ENCODE data around the gene PPEF2. TPM values are rescaled to one million over a fixed set of nuclear protein-coding genes. Genes with fewer than 3 reads are reported as not detected.
"Not testable (repeated sequence)": the region's sequence is repeated elsewhere in the genome, so short reads cannot be mapped to it uniquely, and the experiment has no call there.

The PPEF2 gene
- polyA plus RNA-seq, 1 experiment = not detected

DNA sequence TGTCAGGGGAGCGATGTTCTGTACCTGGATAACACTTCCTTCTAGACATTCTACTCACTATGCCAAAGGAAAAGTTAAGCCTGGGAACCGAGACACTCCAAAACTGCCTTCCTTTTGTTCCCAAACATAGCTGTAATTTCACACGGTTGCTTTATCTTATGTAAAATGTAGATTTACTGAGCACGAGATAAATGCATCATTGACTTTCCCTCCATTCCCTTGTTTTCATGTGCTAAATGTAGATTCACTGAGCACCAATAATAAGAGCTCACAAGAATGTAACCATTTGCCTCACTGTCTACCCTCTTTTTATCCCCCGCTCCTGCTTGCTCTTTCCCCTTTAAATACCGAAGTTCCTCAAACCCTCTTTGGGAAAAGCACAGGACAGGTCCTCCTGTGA is 10.7 kb upstream of the PPEF2 start:
- ChIA-PET POLR2A (no interaction called here), CTCF (interaction anchor here (0.7 to 2.0 kb wide), 4 partner anchors 10 to 154 kb away, joined by 3 to 9 read pairs (median 4); no protein-coding TSS in a partner anchor)
- Histone ChIP-seq H3K36me3 (ENCODE audit: control insufficient read depth, insufficient read depth, low read length) (no peaks in the 10 kb centered on the region), H3K27me3 (ENCODE audit: control insufficient read depth, insufficient read depth, low read length) (no peaks in the 10 kb centered on the region), H3K4me3 (ENCODE audit: low read depth, low read length) (no peak overlapping the region)
- TF ChIP-seq, protein P1, sequence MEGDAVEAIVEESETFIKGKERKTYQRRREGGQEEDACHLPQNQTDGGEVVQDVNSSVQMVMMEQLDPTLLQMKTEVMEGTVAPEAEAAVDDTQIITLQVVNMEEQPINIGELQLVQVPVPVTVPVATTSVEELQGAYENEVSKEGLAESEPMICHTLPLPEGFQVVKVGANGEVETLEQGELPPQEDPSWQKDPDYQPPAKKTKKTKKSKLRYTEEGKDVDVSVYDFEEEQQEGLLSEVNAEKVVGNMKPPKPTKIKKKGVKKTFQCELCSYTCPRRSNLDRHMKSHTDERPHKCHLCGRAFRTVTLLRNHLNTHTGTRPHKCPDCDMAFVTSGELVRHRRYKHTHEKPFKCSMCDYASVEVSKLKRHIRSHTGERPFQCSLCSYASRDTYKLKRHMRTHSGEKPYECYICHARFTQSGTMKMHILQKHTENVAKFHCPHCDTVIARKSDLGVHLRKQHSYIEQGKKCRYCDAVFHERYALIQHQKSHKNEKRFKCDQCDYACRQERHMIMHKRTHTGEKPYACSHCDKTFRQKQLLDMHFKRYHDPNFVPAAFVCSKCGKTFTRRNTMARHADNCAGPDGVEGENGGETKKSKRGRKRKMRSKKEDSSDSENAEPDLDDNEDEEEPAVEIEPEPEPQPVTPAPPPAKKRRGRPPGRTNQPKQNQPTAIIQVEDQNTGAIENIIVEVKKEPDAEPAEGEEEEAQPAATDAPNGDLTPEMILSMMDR (IDR thresholded peaks at IDR 0.05; ENCODE audit: insufficient read depth, low read depth, low read length) = no peak
- DNase-seq (ENCODE audit: low read depth) = no peak

DNA sequence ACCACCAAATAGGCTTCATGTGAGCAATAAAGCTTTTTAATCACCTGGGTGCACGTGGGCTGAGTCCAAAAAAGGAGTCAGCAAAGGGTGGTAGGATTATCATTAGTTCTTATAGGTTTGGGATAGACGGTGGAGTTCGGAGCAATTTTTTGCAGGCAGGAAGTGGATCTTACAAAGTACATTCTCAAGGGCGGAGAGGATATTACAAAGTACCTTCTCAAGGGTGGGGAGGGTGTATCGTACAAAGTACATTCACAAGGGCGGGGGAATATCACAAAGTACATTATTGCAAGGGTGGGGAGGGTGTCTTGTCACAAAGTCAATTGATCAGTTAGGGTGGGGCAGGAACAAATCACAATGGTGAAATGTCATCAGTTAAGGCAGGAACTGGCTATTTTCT is 8.6 kb upstream of the PPEF2 start:
- DNase-seq (ENCODE audit: low read depth); H3K36me3 ChIP-seq (ENCODE audit: control insufficient read depth, insufficient read depth, low read length); POLR2A ChIA-PET; H3K27me3 ChIP-seq (ENCODE audit: control insufficient read depth, insufficient read depth, low read length); H3K4me3 ChIP-seq (ENCODE audit: low read depth, low read length): not testable (repeated sequence)
- CTCF ChIA-PET = interaction anchor here (0.7 to 1.3 kb wide), 2 partner anchors 10 to 15 kb away, joined by 3 to 5 read pairs; no protein-coding TSS in a partner anchor

DNA sequence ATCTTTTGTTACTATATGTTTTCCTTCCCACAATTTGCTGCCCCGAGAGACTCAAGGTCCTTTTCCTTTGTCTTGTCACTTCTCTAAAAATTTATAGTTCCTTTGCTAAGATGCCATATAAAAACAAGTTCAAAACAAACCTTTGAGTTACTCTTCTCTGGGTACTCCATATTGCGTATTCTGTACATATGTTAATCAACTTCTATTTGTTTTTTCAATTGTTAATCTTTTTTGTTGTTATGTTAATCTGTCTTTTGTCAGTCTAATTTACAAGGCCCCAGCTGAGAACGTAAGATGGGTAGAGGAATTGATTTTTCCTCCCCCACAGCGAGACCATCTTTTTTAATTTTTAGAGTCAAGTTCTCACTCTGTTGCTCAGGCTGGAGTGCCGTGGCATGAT is 7.2 kb upstream of the PPEF2 start:
- no peak for DNase-seq (ENCODE audit: low read depth)
- H3K27me3 ChIP-seq (ENCODE audit: control insufficient read depth, insufficient read depth, low read length) = peaks cover 2% of the 10 kb centered on the region
- TF ChIP-seq, protein P1 (IDR thresholded peaks at IDR 0.05; ENCODE audit: insufficient read depth, low read depth, low read length) = no peak
- H3K36me3 ChIP-seq (ENCODE audit: control insufficient read depth, insufficient read depth, low read length) = no peaks in the 10 kb centered on the region
- no peak overlapping the region for H3K4me3 ChIP-seq (ENCODE audit: low read depth, low read length)
- ChIA-PET POLR2A (no interaction called here), CTCF (interaction anchor here (0.6 to 7.1 kb wide), 3 partner anchors 14 to 200 kb away, joined by 3 to 48 read pairs (median 5); no protein-coding TSS in a partner anchor)

DNA sequence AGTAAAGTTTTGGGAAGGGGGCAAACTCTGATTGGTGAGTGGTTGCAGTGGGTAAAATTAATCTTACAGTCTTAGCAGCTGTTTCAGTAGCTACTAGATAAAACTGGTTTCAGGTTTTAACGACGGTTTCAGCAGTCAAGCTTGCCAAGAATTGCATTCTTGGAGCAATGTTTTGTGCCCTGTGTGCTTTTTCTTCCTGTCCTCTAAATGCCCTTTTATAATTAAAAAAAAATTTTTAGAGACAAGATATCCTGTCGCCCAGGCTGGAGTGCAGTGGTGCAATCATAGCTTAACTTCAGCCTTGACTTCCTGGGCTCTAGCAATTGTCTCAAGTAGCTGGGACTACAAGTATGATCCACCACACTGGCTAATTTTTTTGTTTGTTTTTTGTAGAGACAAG is 6.3 kb upstream of the PPEF2 start:
- Histone ChIP-seq H3K27me3 (ENCODE audit: control insufficient read depth, insufficient read depth, low read length) (peaks cover 2% of the 10 kb centered on the region), H3K36me3 (ENCODE audit: control insufficient read depth, insufficient read depth, low read length) (no peaks in the 10 kb centered on the region), H3K4me3 (ENCODE audit: low read depth, low read length) (no peak overlapping the region)
- no peak for DNase-seq (ENCODE audit: low read depth)
- TF ChIP-seq, protein P1 (IDR thresholded peaks at IDR 0.05; ENCODE audit: insufficient read depth, low read depth, low read length) = no peak
- POLR2A ChIA-PET = no interaction called here
- CTCF ChIA-PET = interaction anchor here (0.6 to 7.1 kb wide), 3 partner anchors 14 to 976 kb away, joined by 3 to 48 read pairs (median 5); no protein-coding TSS in a partner anchor

DNA sequence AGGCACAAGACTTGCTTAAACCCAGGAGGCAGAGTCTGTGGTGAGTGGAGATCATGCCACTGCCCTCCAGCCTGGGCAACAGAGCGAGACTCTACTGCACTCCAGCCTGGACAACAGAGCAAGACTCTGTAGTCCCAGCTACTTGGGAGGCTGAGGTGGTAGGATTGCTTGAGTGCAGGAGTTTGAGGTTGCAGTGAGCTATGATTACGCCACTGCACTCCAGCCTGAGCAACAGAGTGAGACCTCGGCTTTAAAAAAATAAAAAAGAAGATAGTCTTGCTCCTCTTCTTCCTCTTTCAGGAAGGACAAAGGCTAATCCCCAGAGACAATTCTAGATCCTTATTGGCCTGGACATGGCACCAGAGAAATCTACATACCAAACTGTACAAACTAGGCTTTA is 5.7 kb upstream of the PPEF2 start:
- H3K4me3 ChIP-seq (ENCODE audit: low read depth, low read length) = no peak overlapping the region
- DNase-seq (ENCODE audit: low read depth) = no peak
- CTCF ChIA-PET = interaction anchor here (0.6 to 7.1 kb wide), 3 partner anchors 13 to 42 kb away, joined by 3 to 48 read pairs (median 5); no protein-coding TSS in a partner anchor
- TF ChIP-seq, protein P1 (IDR thresholded peaks at IDR 0.05; ENCODE audit: insufficient read depth, low read depth, low read length) = no peak
- H3K27me3 ChIP-seq (ENCODE audit: control insufficient read depth, insufficient read depth, low read length) = peaks cover 2% of the 10 kb centered on the region
- POLR2A ChIA-PET = no interaction called here
- no peaks in the 10 kb centered on the region for H3K36me3 ChIP-seq (ENCODE audit: control insufficient read depth, insufficient read depth, low read length)

DNA sequence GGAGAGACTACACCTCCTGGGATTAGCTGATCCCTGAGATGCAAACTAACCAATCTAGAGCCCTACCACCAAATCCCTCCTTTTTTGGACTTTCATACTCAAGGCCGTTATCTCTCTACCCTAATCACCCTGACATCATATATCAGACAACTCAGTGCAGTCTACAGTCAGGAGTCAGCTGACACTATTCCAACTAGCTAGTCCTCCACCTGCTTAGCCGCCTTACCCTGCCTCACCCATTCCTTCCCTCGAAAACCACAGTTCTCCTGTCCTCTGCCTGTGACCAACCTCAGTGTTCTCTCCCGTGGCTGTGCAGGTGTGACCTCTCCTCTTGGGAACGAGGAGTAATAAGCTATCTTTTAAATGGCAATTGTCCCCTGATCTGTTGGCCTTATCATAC is 1.8 kb upstream of the PPEF2 start:
- ChIA-PET CTCF (interaction anchor here (1.3 to 7.1 kb wide), 3 partner anchors 9 to 12 kb away, joined by 5 to 48 read pairs (median 7); no protein-coding TSS in a partner anchor), POLR2A (no interaction called here)
- TF ChIP-seq, protein P1 (IDR thresholded peaks at IDR 0.05; ENCODE audit: insufficient read depth, low read depth, low read length) = no peak

More for the DNA sequence above, 1.8 kb upstream of the PPEF2 start:
- no peaks in the 10 kb centered on the region for H3K36me3 ChIP-seq (ENCODE audit: control insufficient read depth, insufficient read depth, low read length)
- H3K4me3 ChIP-seq (ENCODE audit: low read depth, low read length) = no peak overlapping the region
- H3K27me3 ChIP-seq (ENCODE audit: control insufficient read depth, insufficient read depth, low read length) = peaks cover 5% of the 10 kb centered on the region
- DNase-seq (ENCODE audit: low read depth) = no peak
